Loucy (cell line): ENCODE measurements around the gene GJA4.

Experiments
- EZH2phosphoT487 ChIP-seq: fragments of 200-600 bp; IDR thresholded peaks from 2 replicates; pipeline ENCODE4 v1.6.1; 2018; ENCODE audit warnings: antibody characterized with exemption, mild to moderate bottlenecking, moderate library complexity, borderline replicate concordance
- TF ChIP-seq, protein P1 (sequence below): fragments of 200-600 bp; sonication (generic); conservative IDR thresholded peaks from 2 replicates; pipeline ENCODE4 v1.5.1; 2014; ENCODE audit warnings: mild to moderate bottlenecking, antibody characterized with exemption, low read length

DNA sequence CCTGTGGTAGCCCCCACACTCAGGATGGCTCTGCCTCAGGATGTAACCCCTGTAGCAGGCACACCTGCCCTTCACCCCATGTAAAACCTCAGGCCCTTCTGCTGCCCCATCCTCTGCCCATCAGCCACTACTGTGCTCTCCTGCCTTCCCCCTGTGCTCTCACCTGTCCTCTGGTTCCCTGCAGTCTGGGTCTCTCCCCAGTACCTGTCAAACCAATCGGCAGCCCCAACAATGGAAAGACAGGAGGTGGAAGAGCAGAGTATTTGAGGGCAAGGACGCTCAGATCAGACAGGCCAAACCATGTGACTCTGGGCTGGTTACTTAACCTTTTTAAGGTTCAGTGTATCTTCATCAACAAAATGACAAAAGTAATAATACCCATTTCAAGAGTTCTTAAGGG lies 35.8 kb downstream of the GJA4 start:
- TF ChIP-seq, protein P1, sequence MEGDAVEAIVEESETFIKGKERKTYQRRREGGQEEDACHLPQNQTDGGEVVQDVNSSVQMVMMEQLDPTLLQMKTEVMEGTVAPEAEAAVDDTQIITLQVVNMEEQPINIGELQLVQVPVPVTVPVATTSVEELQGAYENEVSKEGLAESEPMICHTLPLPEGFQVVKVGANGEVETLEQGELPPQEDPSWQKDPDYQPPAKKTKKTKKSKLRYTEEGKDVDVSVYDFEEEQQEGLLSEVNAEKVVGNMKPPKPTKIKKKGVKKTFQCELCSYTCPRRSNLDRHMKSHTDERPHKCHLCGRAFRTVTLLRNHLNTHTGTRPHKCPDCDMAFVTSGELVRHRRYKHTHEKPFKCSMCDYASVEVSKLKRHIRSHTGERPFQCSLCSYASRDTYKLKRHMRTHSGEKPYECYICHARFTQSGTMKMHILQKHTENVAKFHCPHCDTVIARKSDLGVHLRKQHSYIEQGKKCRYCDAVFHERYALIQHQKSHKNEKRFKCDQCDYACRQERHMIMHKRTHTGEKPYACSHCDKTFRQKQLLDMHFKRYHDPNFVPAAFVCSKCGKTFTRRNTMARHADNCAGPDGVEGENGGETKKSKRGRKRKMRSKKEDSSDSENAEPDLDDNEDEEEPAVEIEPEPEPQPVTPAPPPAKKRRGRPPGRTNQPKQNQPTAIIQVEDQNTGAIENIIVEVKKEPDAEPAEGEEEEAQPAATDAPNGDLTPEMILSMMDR: no peak
- no peak for TF ChIP-seq EZH2phosphoT487
